ENCODE data around the gene MORN1. TPM values are rescaled to one million over a fixed set of nuclear protein-coding genes. Genes with fewer than 3 reads are reported as not detected.

MORN1 gene
- total and polyA plus RNA-seq, 12 donors: 1.2 to 7.6 (median 5.2) TPM

DNA sequence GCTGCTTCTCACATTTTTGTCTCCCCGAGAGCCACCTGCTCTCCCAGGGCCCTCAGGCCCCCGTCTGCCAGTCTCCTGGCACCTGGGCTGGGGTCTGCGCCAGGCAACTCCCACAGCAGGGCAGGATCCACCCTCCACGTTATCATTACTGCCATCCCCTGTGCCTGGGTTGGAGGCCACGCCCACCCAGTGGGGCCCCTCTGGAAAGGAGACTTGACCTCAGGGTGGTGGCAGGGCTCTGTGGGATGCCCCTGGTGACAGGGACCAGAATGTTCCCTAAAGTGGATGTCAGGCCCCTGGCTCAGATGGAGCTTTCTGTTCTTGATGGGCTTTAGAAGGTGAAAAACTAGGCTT, 96.7 kb downstream of the MORN1 start:
- H3K27ac ChIP-seq: peak overlapping the region in 5 of 10 donors; percentile 1 to 59 (median 44)
- TF ChIP-seq CTCF (IDR thresholded peaks at IDR 0.05): no peak
- no peak for DNase-seq

GRCh38 chr1:2294033-2294724, 97.2 kb downstream of the MORN1 start:
- intact Hi-C loops (cut with DNase I): loop anchor here in 1 of 10 donors (10.0 kb wide), 1 partner anchor 59 kb away; no protein-coding TSS in a partner anchor
- peak overlapping the region in 5 of 10 donors; percentile 1 to 59 (median 44) for H3K27ac ChIP-seq
- ATAC-seq (peak in 1 of 8 donors; percentile 6), DNase-seq (no peak)
- H3K36me3 ChIP-seq: peaks cover 0 to 12% (median 0%) of the 10 kb centered on the region in 9 donors
- H3K4me1 ChIP-seq: peaks cover 31 to 100% (median 81%) of the 10 kb centered on the region in 9 donors
- no peaks in the 10 kb centered on the region for H3K27me3 ChIP-seq
- H3K9me3 ChIP-seq: no peaks in the 10 kb centered on the region
- 56 to 59% methylated on average over 23 of the region's 23 CpGs for WGBS, 2 donors
- H3K4me3 ChIP-seq: no peak overlapping the region
- no peak for TF ChIP-seq CTCF (IDR thresholded peaks at IDR 0.05)

More for the DNA sequence above, 96.7 kb downstream of the MORN1 start:
- no peaks in the 10 kb centered on the region for H3K9me3 ChIP-seq
- 79 to 89% methylated on average over 5 of the region's 5 CpGs for WGBS, 2 donors
- H3K27me3 ChIP-seq: no peaks in the 10 kb centered on the region
- ATAC-seq: no peak
- intact Hi-C loops (cut with DNase I): loop anchor here in 3 of 10 donors (5.0 to 10.0 kb wide), 2 partner anchors 60 to 62 kb away; no protein-coding TSS in a partner anchor
- H3K4me1 ChIP-seq: peaks cover 36 to 100% (median 81%) of the 10 kb centered on the region in 9 donors
- H3K4me3 ChIP-seq: no peak overlapping the region
- H3K36me3 ChIP-seq: peaks cover 0 to 12% (median 0%) of the 10 kb centered on the region in 9 donors

GRCh38 chr1:2292725-2293450, 98.5 kb downstream of the MORN1 start:
- no peaks in the 10 kb centered on the region for H3K27me3 ChIP-seq
- no peak for TF ChIP-seq CTCF (IDR thresholded peaks at IDR 0.05)
- 90 to 93% methylated on average over 30 of the region's 30 CpGs for WGBS, 2 donors
- ATAC-seq (no peak), DNase-seq (no peak)
- no peak overlapping the region for H3K4me3 ChIP-seq
- H3K27ac ChIP-seq: peak overlapping the region in 3 of 10 donors; percentile 2 to 93 (median 10)
- H3K9me3 ChIP-seq: no peaks in the 10 kb centered on the region
- intact Hi-C loops (cut with DNase I): loop anchor here in 1 of 10 donors (10.0 kb wide), 1 partner anchor 58 kb away; no protein-coding TSS in a partner anchor
- peaks cover 40 to 100% (median 81%) of the 10 kb centered on the region in 9 donors for H3K4me1 ChIP-seq
- peaks cover 0 to 10% (median 0%) of the 10 kb centered on the region in 9 donors for H3K36me3 ChIP-seq

GRCh38 chr1:2291577-2291976, 99.8 kb downstream of the MORN1 start:
- peak overlapping the region in 5 of 10 donors; percentile 17 to 44 (median 37) for H3K4me3 ChIP-seq
- ATAC-seq (no peak), DNase-seq (no peak)
- no peak for TF ChIP-seq CTCF (IDR thresholded peaks at IDR 0.05)
- H3K27ac ChIP-seq: peak overlapping the region in 9 of 10 donors; percentile 43 to 93 (median 76)
- WGBS, 2 donors: 62 to 66% methylated on average over 5 of the region's 5 CpGs
- peaks cover 0 to 2% (median 0%) of the 10 kb centered on the region in 9 donors for H3K36me3 ChIP-seq
- H3K9me3 ChIP-seq: no peaks in the 10 kb centered on the region
- H3K27me3 ChIP-seq: no peaks in the 10 kb centered on the region
- peaks cover 44 to 98% (median 87%) of the 10 kb centered on the region in 9 donors for H3K4me1 ChIP-seq
- intact Hi-C loops (cut with DNase I): loop anchor here in 1 of 10 donors (10.0 kb wide), 1 partner anchor 57 kb away; no protein-coding TSS in a partner anchor
